Femur (tissue), 1 donor: Measurements from ENCODE around the gene PIAS2.

Experiments
- DNase-seq: peaks from one replicate; pipeline ENCODE4 v3.0.0-alpha.2; 2017

PIAS2 gene

DNA sequence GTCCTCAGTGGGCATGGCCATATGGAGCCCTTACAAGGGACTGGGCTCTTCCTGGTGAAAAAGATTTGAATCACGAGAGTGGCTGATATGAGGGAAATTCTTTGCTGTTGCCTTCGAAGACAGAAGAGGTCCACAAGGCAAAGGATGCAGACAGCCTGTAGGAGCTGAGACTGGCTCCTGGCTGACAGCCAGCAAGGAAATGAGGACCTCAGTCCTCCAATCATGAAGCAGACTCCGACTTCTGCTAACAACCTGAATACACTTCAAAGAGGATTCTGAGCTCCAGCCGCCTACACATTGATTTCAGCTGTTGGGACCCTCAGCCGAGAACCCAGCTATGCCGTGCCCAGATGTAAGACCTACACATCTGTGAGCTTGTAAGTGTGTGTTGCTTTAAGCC, 157.4 kb downstream of the PIAS2 start:
- DNase-seq: no peak

DNA sequence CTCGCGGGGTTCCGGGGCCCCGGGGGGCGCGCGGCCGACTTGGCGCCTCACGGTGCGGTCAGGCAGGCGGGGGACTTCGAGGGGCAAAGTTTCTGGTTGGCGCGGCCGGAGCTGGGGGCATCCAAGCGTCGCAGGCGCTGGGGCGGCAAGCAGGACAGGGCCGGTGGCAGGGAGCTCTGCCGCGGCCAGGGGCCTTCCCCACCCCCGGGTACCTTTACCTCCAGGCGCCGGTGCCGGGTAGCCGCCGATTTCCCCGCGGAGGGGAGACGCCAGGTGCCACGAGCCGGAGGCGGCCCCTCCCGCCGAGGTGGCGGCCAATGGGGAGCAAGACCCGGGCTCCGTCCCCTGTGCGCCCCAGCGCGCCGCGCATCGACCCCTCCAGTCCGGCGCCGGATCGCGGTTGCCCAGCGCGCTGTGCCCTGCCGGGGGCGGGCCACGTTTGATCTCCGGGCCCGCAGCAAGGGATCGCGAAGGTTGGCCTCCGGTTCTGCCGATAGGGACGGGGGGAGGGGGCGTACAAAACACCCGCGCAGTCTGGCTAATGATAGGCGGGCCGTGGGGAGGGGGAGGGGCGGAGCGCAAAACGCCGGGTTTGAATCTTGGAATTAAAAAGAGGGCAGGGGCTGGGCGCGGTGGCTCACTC, 160.6 kb downstream of the PIAS2 start, which contains the start of gene ST8SIA5:
ST8SIA5 (minus strand) TSS at position 495 of the 643 bp plus-strand sequence. CDS start 545 bp downstream, outside the sequence.
- DNase-seq: peak; percentile 29

DNA sequence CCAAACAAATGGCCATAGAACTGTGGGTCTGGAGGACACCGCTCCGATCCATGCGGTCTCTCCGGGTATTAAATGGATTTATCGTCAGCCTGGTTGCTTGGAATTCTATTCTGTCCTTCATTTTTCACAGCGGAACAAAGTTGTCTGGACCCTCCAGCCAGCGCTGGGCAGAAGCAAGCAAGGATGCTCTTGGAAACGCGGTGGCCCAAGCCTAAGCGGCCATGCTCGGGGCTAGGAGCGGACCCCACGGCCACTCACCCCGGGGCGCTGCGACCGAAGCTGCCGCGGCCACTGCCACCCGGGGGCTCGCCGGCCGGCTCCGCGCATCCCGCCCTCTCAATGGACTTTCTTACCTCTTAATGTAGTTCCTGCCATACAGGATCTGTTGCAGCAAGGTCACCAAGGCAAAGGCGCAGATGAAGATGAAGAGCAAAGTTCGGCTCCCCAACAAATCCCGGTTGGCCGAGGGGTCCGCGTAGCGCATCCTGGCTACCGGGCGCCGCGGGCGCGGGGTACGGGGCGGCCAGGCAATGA, 161.2 kb downstream of the PIAS2 start:
- no peak for DNase-seq

DNA sequence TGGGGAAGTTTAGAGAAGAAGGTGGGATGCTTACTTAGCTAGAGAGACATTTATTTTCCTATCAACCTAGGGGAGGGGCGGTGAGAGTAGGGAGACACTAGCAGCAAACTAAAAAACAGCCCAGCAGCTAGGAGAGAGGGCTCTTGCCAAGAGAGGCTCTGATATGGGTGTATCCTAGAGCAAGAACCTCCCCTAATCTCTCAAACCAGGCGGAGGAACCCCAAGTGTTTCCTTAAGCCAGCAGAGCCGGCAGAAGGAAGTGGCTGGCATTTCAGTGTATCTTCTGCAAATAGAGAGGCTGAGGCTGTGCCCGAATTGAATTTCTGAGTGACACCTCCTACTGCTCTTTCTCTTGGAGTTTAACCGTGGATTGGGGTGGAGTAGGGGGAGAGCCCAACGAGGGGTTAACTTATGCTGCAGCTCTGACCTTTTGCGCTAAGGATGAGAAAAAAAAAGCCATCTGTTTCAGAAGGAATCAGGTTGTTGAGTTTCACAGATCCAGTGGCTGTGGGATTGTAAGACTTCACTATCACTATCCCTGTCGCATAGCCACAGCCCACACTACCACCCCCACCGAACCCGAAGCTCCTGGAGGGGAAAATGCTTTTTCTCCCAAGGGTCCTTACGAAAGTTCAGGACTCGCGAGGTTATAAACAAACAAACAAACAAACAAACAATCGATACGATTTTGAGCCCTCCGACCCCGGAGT, 161.8 kb downstream of the PIAS2 start:
- DNase-seq: no peak

DNA sequence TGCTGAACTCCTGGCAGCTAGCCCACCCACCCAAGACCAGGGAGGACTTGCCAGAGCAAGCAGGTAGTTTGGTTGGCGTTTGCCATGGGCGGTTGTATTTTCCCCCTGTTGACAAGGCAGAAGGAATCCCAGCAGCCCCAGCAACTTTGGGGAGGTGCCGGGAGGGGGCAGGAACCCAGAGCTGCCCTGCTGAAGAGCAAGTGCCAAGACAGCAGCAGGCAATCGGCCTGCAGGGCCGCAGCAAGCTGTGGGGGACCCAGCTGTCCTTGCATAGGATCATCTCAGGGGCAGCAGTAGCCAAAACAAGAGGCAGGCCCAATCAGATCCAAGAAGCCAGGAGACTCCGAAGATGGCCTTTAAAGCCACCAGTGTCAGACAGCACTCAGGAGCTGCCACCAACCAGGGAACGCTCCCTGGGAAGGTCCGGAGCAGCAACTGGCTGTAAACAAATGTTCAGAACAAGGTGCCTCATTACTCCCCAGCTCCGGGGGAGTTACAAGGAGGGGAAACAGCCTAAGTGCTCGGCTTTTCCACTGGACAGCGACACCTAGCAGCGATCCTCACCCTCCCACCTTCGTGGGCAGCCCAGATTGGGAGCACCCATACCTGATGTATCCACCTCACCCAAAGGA, 162.5 kb downstream of the PIAS2 start:
- DNase-seq: peak; percentile 25

DNA sequence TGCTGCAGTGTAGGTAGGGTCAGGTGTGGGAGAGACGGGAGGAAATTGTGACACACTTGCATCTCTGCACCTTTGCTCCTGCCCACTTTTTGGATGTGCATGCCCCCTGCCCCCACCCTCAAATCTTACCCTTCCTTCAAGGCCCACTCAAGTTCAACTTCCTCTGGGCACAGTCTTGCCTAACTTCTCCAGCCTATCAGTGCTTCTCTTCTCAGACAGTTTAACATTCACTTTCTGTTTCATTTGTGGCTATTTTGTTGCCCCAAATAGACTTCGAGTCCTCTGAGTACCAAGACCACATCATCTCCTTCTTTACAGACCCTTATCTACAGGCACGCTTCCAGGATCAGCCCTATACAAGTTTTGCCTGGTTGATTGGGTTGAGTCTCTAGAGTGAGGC, 163.1 kb downstream of the PIAS2 start:
- no peak for DNase-seq
